Measurements from ENCODE around the gene CCDC127. TPM values are rescaled to one million over a fixed set of nuclear protein-coding genes. Genes with fewer than 3 reads are reported as not detected.
"Not testable (repeated sequence)": the region's sequence is repeated elsewhere in the genome, so short reads cannot be mapped to it uniquely, and the experiment has no call there.

CCDC127 gene
- total and polyA plus RNA-seq, 10 donors = 1.2 to 8.9 (median 3.6) TPM

GRCh38 chr5:234450-234849 is 16.5 kb upstream of the CCDC127 start:
- Histone ChIP-seq H3K9me3 (no peaks in the 10 kb centered on the region), H3K27ac (no peak overlapping the region), H3K4me1 (no peaks in the 10 kb centered on the region), H3K36me3 (peaks cover 7 to 100% (median 86%) of the 10 kb centered on the region in 6 donors), H3K4me3 (no peak overlapping the region), H3K27me3 (replicated peaks in 1 of 7) (no peaks in the 10 kb centered on the region)
- intact Hi-C loops (cut with DNase I; ENCODE audit: low total_unique reads) = no loop called here
- WGBS, 5 donors = 88 to 95% (median 93%) methylated on average over 8 of the region's 8 CpGs
- TF ChIP-seq POLR2AphosphoS5 (IDR thresholded peaks at IDR 0.05) (no peak), POLR2A (IDR thresholded peaks at IDR 0.05) (no peak), CTCF (IDR thresholded peaks at IDR 0.05 in 8 of 11, conservative IDR thresholded peaks at IDR 0.05 in 3 of 11) (no peak)
- DNase-seq = no peak

- intact Hi-C loops (cut with DNase I; ENCODE audit: low total_unique reads); H3K4me1 ChIP-seq; DNase-seq; H3K9me3 ChIP-seq; H3K27me3 ChIP-seq (replicated peaks in 1 of 7); H3K4me3 ChIP-seq; H3K27ac ChIP-seq: not testable (repeated sequence)
- H3K36me3 ChIP-seq = peaks cover 7 to 100% (median 87%) of the 10 kb centered on the region in 6 donors
- WGBS, 5 donors = 94 to 97% (median 97%) methylated on average over 20 of the region's 20 CpGs
These were observed 15.5 kb upstream of the CCDC127 start for GRCh38 chr5:233426-233825.

- TF ChIP-seq POLR2AphosphoS5 (IDR thresholded peaks at IDR 0.05) = no peak
- TF ChIP-seq POLR2A (IDR thresholded peaks at IDR 0.05) = no peak
- TF ChIP-seq CTCF (IDR thresholded peaks at IDR 0.05 in 8 of 11, conservative IDR thresholded peaks at IDR 0.05 in 3 of 11) = no peak
- no peak overlapping the region for H3K4me3 ChIP-seq
- H3K4me1 ChIP-seq = no peaks in the 10 kb centered on the region
- no peaks in the 10 kb centered on the region for H3K27me3 ChIP-seq (replicated peaks in 1 of 7)
- no peaks in the 10 kb centered on the region for H3K9me3 ChIP-seq
- no peak for DNase-seq
- H3K36me3 ChIP-seq = peaks cover 7 to 100% (median 93%) of the 10 kb centered on the region in 6 donors
- H3K27ac ChIP-seq = no peak overlapping the region
- intact Hi-C loops (cut with DNase I; ENCODE audit: low total_unique reads) = no loop called here
- 84 to 94% (median 87%) methylated on average over 13 of the region's 13 CpGs for WGBS, 5 donors
These were observed 13.7 kb upstream of the CCDC127 start for GRCh38 chr5:231661-232060.

DNA sequence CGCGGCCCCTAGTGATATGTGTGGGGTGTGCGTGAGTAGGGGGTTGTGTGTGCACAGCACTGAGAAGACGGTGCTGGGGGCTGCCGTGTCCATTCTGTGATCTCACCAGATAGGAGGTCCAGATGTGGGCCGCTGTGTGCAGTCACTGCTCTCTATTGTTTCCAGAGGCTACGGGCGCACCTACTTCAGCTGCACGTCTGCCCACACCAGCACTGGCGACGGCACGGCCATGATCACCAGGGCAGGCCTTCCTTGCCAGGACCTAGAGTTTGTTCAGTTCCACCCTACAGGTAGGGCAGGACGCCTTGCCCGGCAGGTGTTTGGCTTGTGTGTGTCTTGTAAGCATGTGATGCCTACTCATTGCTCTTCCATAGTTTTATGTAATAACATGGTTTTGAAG is 12.8 kb upstream of the CCDC127 start:
- no peak for DNase-seq
- Histone ChIP-seq H3K4me1 (no peaks in the 10 kb centered on the region), H3K9me3 (no peaks in the 10 kb centered on the region), H3K36me3 (peaks cover 12 to 100% (median 94%) of the 10 kb centered on the region in 6 donors), H3K4me3 (no peak overlapping the region), H3K27me3 (replicated peaks in 1 of 7) (no peaks in the 10 kb centered on the region), H3K27ac (no peak overlapping the region)
- 91 to 97% (median 94%) methylated on average over 14 of the region's 14 CpGs for WGBS, 5 donors
- TF ChIP-seq POLR2A (IDR thresholded peaks at IDR 0.05) (no peak), CTCF (IDR thresholded peaks at IDR 0.05 in 8 of 11, conservative IDR thresholded peaks at IDR 0.05 in 3 of 11) (no peak), POLR2AphosphoS5 (IDR thresholded peaks at IDR 0.05) (peak in 1 of 3 donors; percentile 7)
- intact Hi-C loops (cut with DNase I; ENCODE audit: low total_unique reads) = no loop called here

DNA sequence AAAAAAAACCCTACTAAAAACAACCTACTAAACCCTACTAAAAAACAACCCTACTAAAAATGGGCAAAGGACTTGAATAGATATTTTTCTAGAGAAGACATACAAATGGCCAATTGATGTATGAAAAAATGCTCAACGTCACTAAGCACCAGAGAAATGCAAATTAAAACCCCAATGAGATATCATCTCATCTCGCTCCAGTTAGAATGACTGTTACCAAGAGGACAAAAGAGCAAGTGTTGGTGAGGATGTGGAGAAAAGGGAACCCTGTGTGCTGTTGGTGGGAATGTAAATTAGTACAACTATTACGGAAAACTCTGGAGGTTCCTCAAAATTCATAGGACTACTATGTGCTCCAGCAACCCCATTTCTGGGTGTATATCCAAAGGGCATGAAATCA is 10.9 kb upstream of the CCDC127 start:
- no peaks in the 10 kb centered on the region for H3K27me3 ChIP-seq (replicated peaks in 1 of 7)
- no peak for TF ChIP-seq CTCF (IDR thresholded peaks at IDR 0.05 in 8 of 11, conservative IDR thresholded peaks at IDR 0.05 in 3 of 11)
- TF ChIP-seq POLR2A (IDR thresholded peaks at IDR 0.05) = no peak
- TF ChIP-seq POLR2AphosphoS5 (IDR thresholded peaks at IDR 0.05) = no peak
- no peaks in the 10 kb centered on the region for H3K9me3 ChIP-seq
- intact Hi-C loops (cut with DNase I; ENCODE audit: low total_unique reads) = no loop called here
- no peak overlapping the region for H3K4me3 ChIP-seq
- H3K36me3 ChIP-seq = peaks cover 9 to 100% (median 95%) of the 10 kb centered on the region in 6 donors
- DNase-seq = no peak
- H3K4me1 ChIP-seq = peaks cover 0 to 2% (median under 1%) of the 10 kb centered on the region in 6 donors
- 68 to 96% (median 90%) methylated on average over 3 of the region's 3 CpGs for WGBS, 5 donors
- no peak overlapping the region for H3K27ac ChIP-seq

All from spleen (tissue), 11 donors.